ENCODE measurements around the gene BTBD1. TPM values are rescaled to one million over a fixed set of nuclear protein-coding genes. Genes with fewer than 3 reads are reported as not detected.

BTBD1 gene
- total and polyA plus RNA-seq, 9 donors: 89.8 to 129 (median 109) TPM

DNA sequence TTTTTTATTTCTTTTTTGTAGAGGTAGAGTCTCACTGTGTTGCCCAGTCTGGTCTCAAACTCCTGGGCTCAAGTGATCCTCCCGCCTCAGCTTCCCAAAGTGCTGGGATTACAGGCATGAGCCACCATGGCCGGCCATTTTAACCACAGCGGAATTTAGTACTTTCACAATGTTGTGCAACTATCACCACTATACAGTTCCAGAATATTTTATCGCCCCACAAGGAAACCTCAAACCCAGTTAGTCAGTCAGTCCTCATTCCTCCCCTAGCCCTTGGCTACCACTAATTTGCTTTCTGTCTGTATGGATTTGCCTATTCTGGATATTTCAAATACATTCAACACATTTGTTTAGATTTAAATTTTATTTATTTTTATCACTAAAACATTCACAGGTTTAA, 99.0 kb downstream of the BTBD1 start:
- Histone ChIP-seq H3K4me3 (ENCODE audit: low read length) (no peak overlapping the region), H3K27ac (ENCODE audit: low read length) (no peak overlapping the region), H3K36me3 (ENCODE audit: control insufficient read depth, insufficient read depth, low read length) (no peaks in the 10 kb centered on the region), H3K27me3 (ENCODE audit: control insufficient read depth, insufficient read depth, low read length) (no peaks in the 10 kb centered on the region), H3K4me1 (ENCODE audit: control insufficient read depth, insufficient read depth, low read length) (peaks cover 3% of the 10 kb centered on the region), H3K9me3 (replicated peaks; ENCODE audit: control insufficient read depth, low read depth, low read length) (no peaks in the 10 kb centered on the region)
- DNase-seq: no peak
- 86% methylated on average over 3 of the region's 4 CpGs for WGBS (ENCODE audit: insufficient coverage)

DNA sequence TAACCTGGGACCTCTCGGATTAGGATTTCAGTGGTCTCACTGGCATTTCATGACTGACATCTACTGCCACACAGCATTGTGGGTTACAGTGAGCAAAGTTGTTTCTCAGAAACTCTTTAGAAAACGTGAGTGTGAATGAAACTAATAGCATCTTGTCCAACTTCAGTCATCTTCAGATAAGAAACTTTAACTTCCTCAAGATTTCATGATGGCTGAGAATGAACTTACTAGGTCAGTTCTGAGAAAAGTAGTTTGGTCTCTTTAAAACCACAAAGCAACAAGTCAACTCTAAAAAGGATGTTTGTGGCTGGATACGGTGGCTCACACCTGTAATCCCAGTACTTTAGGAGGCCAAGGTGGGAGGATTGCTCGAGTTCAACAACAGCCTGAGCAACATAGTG, 100.4 kb downstream of the BTBD1 start:
- peaks cover 3% of the 10 kb centered on the region for H3K4me1 ChIP-seq (ENCODE audit: control insufficient read depth, insufficient read depth, low read length)
- H3K27me3 ChIP-seq (ENCODE audit: control insufficient read depth, insufficient read depth, low read length): no peaks in the 10 kb centered on the region
- no peak overlapping the region for H3K27ac ChIP-seq (ENCODE audit: low read length)
- H3K9me3 ChIP-seq (replicated peaks; ENCODE audit: control insufficient read depth, low read depth, low read length): no peaks in the 10 kb centered on the region
- no peak overlapping the region for H3K4me3 ChIP-seq (ENCODE audit: low read length)
- DNase-seq: no peak
- H3K36me3 ChIP-seq (ENCODE audit: control insufficient read depth, insufficient read depth, low read length): no peaks in the 10 kb centered on the region
- WGBS (ENCODE audit: insufficient coverage): 100% methylated on average over 1 of the region's 4 CpGs

Other genes with a start within 250 kb of the BTBD1 start
- gene HOMER2, start 114.5 kb downstream of the BTBD1 start, total RNA-seq: 27.0 TPM
- gene HOMER2, start 114.5 kb downstream of the BTBD1 start, polyA plus RNA-seq (ENCODE audit: insufficient read depth in 1 of 8, insufficient read length in 8 of 8, low replicate concordance in 1 of 8): 10 to 100 TPM; 20.1 to 28.8 (median 24.6) TPM
- 30.7 TPM for gene RAMAC, start 81.0 kb downstream of the BTBD1 start, total RNA-seq
- gene RAMAC, start 81.0 kb downstream of the BTBD1 start, polyA plus RNA-seq (ENCODE audit: insufficient read depth in 1 of 8, insufficient read length in 8 of 8, low replicate concordance in 1 of 8): 10 to 100 TPM; 27.0 to 32.7 (median 30.1) TPM
- gene C15orf40, start 55.6 kb downstream of the BTBD1 start, total RNA-seq: 17.5 TPM
- 10 to 100 TPM; 12.2 to 21.6 (median 14.0) TPM for gene C15orf40, start 55.6 kb downstream of the BTBD1 start, polyA plus RNA-seq (ENCODE audit: insufficient read depth in 1 of 8, insufficient read length in 8 of 8, low replicate concordance in 1 of 8)
- gene TM6SF1, start 40.4 kb upstream of the BTBD1 start, total RNA-seq: 33.9 TPM
- 10 to 100 TPM; 43.7 to 69.2 (median 55.4) TPM for gene TM6SF1, start 40.4 kb upstream of the BTBD1 start, polyA plus RNA-seq (ENCODE audit: insufficient read depth in 1 of 8, insufficient read length in 8 of 8, low replicate concordance in 1 of 8)
- 45.8 TPM for gene HDGFL3, start 140.6 kb upstream of the BTBD1 start, total RNA-seq
- gene HDGFL3, start 140.6 kb upstream of the BTBD1 start, polyA plus RNA-seq (ENCODE audit: insufficient read depth in 1 of 8, insufficient read length in 8 of 8, low replicate concordance in 1 of 8): 10 to 100 TPM; 41.5 to 66.9 (median 52.6) TPM
- gene BNC1, start 217.4 kb upstream of the BTBD1 start, total RNA-seq: 1.0 TPM
- 1 to 10 TPM in 5 of 8 donors, under 1 TPM in 3; 0.69 to 3.0 (median 1.5) TPM for gene BNC1, start 217.4 kb upstream of the BTBD1 start, polyA plus RNA-seq (ENCODE audit: insufficient read depth in 1 of 8, insufficient read length in 8 of 8, low replicate concordance in 1 of 8)